Memory B cell (primary cell): ENCODE data around the gene FRMPD2.

Experiments
- ATAC-seq: fragments of 150-1000 bp; cut with Tn5 transposase; 2 replicates; pipeline ENCODE4 v1.10.0; 2021; ENCODE audit warnings: low read depth, mild to moderate bottlenecking, moderate library complexity
- DNase-seq, 2 donors: peaks; one replicate each; pipeline ENCODE4 v3.0.0; 2022; ENCODE audit warnings: low spot score in 2 of 2
- H3K27ac Mint-ChIP-seq: one replicate; pipeline ENCODE4 v1.8.0; 2022; ENCODE audit warnings: mild to moderate bottlenecking, moderate library complexity, mixed read lengths
- H3K27me3 Mint-ChIP-seq: one replicate; pipeline ENCODE4 v1.8.0; 2022; ENCODE audit warnings: mixed read lengths
- H3K36me3 Mint-ChIP-seq: one replicate; pipeline ENCODE4 v1.8.0; 2022; ENCODE audit warnings: mild to moderate bottlenecking, mixed read lengths
- H3K4me1 Mint-ChIP-seq: one replicate; pipeline ENCODE4 v1.8.0; 2022; ENCODE audit warnings: mixed read lengths
- H3K4me3 Mint-ChIP-seq: one replicate; pipeline ENCODE4 v1.8.0; 2022; ENCODE audit warnings: mild to moderate bottlenecking, moderate library complexity, mixed read lengths
- H3K9me3 Mint-ChIP-seq: one replicate; pipeline ENCODE4 v1.8.0; 2022; ENCODE audit warnings: mixed read lengths

The FRMPD2 gene, protein sequence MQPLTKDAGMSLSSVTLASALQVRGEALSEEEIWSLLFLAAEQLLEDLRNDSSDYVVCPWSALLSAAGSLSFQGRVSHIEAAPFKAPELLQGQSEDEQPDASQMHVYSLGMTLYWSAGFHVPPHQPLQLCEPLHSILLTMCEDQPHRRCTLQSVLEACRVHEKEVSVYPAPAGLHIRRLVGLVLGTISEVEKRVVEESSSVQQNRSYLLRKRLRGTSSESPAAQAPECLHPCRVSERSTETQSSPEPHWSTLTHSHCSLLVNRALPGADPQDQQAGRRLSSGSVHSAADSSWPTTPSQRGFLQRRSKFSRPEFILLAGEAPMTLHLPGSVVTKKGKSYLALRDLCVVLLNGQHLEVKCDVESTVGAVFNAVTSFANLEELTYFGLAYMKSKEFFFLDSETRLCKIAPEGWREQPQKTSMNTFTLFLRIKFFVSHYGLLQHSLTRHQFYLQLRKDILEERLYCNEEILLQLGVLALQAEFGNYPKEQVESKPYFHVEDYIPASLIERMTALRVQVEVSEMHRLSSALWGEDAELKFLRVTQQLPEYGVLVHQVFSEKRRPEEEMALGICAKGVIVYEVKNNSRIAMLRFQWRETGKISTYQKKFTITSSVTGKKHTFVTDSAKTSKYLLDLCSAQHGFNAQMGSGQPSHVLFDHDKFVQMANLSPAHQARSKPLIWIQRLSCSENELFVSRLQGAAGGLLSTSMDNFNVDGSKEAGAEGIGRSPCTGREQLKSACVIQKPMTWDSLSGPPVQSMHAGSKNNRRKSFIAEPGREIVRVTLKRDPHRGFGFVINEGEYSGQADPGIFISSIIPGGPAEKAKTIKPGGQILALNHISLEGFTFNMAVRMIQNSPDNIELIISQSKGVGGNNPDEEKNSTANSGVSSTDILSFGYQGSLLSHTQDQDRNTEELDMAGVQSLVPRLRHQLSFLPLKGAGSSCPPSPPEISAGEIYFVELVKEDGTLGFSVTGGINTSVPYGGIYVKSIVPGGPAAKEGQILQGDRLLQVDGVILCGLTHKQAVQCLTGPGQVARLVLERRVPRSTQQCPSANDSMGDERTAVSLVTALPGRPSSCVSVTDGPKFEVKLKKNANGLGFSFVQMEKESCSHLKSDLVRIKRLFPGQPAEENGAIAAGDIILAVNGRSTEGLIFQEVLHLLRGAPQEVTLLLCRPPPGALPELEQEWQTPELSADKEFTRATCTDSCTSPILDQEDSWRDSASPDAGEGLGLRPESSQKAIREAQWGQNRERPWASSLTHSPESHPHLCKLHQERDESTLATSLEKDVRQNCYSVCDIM (N-terminal part only)

DNA sequence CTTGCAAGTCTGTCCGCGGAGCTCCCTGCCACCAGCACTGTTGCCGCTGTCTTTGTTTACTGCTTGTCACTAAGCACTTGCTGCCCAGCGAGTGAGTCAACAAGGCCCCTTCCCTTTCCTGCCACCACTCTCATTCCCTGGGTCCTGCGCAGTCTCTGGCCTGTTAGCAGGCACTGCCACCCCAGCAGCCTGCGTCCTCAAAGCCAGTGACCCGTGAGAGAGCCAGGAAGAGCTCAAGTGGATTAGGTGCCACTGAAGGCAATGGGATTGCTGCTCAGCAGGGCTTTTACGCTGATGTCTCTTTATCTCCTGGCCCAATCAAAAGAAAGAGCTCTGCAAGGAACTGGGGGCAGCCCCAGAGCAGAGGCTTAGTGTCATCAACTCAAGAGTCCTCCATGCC is at the start of gene FRMPD2:
TSS of gene FRMPD2 (minus strand) at position 61 of the 400 bp plus-strand sequence. CDS start 129 bp downstream, outside the sequence.
- Mint-ChIP-seq H3K36me3 (no peaks in the 10 kb centered on the region), H3K27ac (no peak within 1 kb of the TSS), H3K4me3 (no peak within 1 kb of the TSS)

DNA sequence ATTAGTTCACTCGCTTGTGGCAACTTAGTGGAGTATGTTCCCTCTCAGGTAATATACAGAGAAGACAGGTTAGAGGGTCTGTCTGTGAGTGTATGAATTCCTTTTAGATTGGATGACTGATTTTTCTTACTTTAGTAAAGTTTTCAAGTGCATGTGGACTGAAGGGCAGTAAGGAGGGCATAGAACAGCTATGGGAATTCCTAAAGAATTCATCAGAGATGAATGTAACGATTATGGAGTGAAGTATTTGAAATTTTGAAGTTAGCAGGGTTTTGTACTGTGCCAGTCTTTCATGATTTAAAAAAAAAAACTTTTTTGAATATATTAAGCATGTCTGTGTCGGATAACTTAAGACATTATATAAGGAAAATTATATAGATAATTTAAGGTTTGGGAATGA is 47.5 kb upstream of the FRMPD2 start:
- H3K27ac Mint-ChIP-seq, result no peak overlapping the region
- H3K4me1 Mint-ChIP-seq, result peaks cover 26% of the 10 kb centered on the region
- no peaks in the 10 kb centered on the region for H3K9me3 Mint-ChIP-seq
- peaks cover 6% of the 10 kb centered on the region for H3K36me3 Mint-ChIP-seq
- no peak overlapping the region for H3K4me3 Mint-ChIP-seq
- ATAC-seq, result no peak
- no peak for DNase-seq
- no peaks in the 10 kb centered on the region for H3K27me3 Mint-ChIP-seq

More for the DNA sequence above, at the start of gene FRMPD2:
- Mint-ChIP-seq H3K9me3 (no peaks in the 10 kb centered on the region), H3K27me3 (no peaks in the 10 kb centered on the region), H3K4me1 (peaks cover 3% of the 10 kb centered on the region)
- ATAC-seq, result no peak
- DNase-seq, result no peak

- ATAC-seq (no peak), DNase-seq (no peak)
- Mint-ChIP-seq H3K4me3 (no peak overlapping the region), H3K27ac (no peak overlapping the region), H3K9me3 (no peaks in the 10 kb centered on the region), H3K27me3 (no peaks in the 10 kb centered on the region), H3K4me1 (peaks cover 8% of the 10 kb centered on the region), H3K36me3 (peaks cover 2% of the 10 kb centered on the region)
Observed at GRCh38 chr10:48317321-48317990, 43.0 kb upstream of the FRMPD2 start.

GRCh38 chr10:48316236-48316635 is 41.7 kb upstream of the FRMPD2 start:
- H3K4me3 Mint-ChIP-seq, result no peak overlapping the region
- H3K27me3 Mint-ChIP-seq, result no peaks in the 10 kb centered on the region
- H3K4me1 Mint-ChIP-seq, result no peaks in the 10 kb centered on the region
- H3K9me3 Mint-ChIP-seq, result no peaks in the 10 kb centered on the region
- no peaks in the 10 kb centered on the region for H3K36me3 Mint-ChIP-seq
- no peak overlapping the region for H3K27ac Mint-ChIP-seq
- ATAC-seq, result no peak
- DNase-seq, result no peak

- Mint-ChIP-seq H3K9me3 (no peaks in the 10 kb centered on the region), H3K27me3 (no peaks in the 10 kb centered on the region), H3K4me1 (peaks cover 6% of the 10 kb centered on the region), H3K36me3 (no peaks in the 10 kb centered on the region), H3K4me3 (no peak overlapping the region), H3K27ac (no peak overlapping the region)
- ATAC-seq (no peak), DNase-seq (no peak)
Observed at GRCh38 chr10:48314107-48314506, 39.6 kb upstream of the FRMPD2 start.

DNA sequence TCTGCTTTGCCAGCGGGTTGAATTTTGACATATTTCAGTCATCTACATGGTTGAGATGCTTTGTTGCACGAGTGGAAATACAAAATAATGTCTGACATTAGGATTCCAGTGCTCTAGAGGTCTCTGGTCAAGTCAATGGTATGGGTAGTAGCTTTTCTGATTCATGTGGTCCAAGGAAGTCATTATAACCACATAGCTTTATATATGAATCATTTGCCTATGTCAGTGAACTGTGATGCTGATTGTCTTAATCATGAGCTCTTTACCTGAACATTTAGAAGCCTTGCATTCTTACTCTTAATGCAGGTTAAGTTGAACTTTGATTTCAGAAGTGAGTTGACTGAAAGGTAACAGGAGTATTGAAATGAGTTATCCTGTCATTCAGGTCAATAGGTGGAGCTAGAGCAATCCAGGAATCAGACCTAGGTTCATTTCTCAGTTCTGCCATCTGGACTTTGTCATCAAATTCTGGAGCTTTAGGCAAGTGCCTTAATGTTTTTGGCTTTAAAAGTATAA is 35.3 kb upstream of the FRMPD2 start:
- no peak overlapping the region for H3K27ac Mint-ChIP-seq
- H3K36me3 Mint-ChIP-seq, result no peaks in the 10 kb centered on the region
- H3K4me3 Mint-ChIP-seq, result no peak overlapping the region
- H3K4me1 Mint-ChIP-seq, result peaks cover 14% of the 10 kb centered on the region
- H3K27me3 Mint-ChIP-seq, result no peaks in the 10 kb centered on the region
- ATAC-seq, result no peak
- no peak for DNase-seq
- H3K9me3 Mint-ChIP-seq, result no peaks in the 10 kb centered on the region

- ATAC-seq, result no peak
- no peaks in the 10 kb centered on the region for H3K27me3 Mint-ChIP-seq
- H3K4me1 Mint-ChIP-seq, result peaks cover 17% of the 10 kb centered on the region
- DNase-seq, result no peak
- no peaks in the 10 kb centered on the region for H3K9me3 Mint-ChIP-seq
- peak overlapping the region; percentile 83 for H3K27ac Mint-ChIP-seq
- no peaks in the 10 kb centered on the region for H3K36me3 Mint-ChIP-seq
- peak overlapping the region; percentile 84 for H3K4me3 Mint-ChIP-seq
Observed at GRCh38 chr10:48307711-48308018, 33.2 kb upstream of the FRMPD2 start.

GRCh38 chr10:48306870-48307710 is 32.6 kb upstream of the FRMPD2 start:
- H3K4me1 Mint-ChIP-seq, result peaks cover 17% of the 10 kb centered on the region
- peak; percentile 54 for ATAC-seq
- no peaks in the 10 kb centered on the region for H3K27me3 Mint-ChIP-seq

GRCh38 chr10:48306265-48306869 is 31.9 kb upstream of the FRMPD2 start, which contains the start of gene MAPK8:
Gene MAPK8, plus strand, starts transcription at chr10:48306677. Its CDS starts 94,984 bp downstream, at chr10:48401661.
- Mint-ChIP-seq H3K27me3 (no peaks in the 10 kb centered on the region), H3K4me1 (peaks cover 17% of the 10 kb centered on the region), H3K9me3 (no peaks in the 10 kb centered on the region), H3K4me3 (peak within 1 kb of the TSS; percentile 84), H3K27ac (peak within 1 kb of the TSS; percentile 83), H3K36me3 (no peaks in the 10 kb centered on the region)
- ATAC-seq, result peak; percentile 82
- peak; percentile 91 to 95 for DNase-seq

More at GRCh38 chr10:48306870-48307710, 32.6 kb upstream of the FRMPD2 start:
- peak overlapping the region; percentile 83 for H3K27ac Mint-ChIP-seq
- no peak for DNase-seq
- no peaks in the 10 kb centered on the region for H3K36me3 Mint-ChIP-seq
- H3K9me3 Mint-ChIP-seq, result no peaks in the 10 kb centered on the region
- peak overlapping the region; percentile 84 for H3K4me3 Mint-ChIP-seq

GRCh38 chr10:48305905-48306264 is 31.4 kb upstream of the FRMPD2 start:
- H3K27me3 Mint-ChIP-seq, result no peaks in the 10 kb centered on the region
- no peak for DNase-seq
- no peaks in the 10 kb centered on the region for H3K36me3 Mint-ChIP-seq
- H3K4me1 Mint-ChIP-seq, result peaks cover 17% of the 10 kb centered on the region
- ATAC-seq, result no peak
- peak overlapping the region; percentile 84 for H3K4me3 Mint-ChIP-seq
- H3K27ac Mint-ChIP-seq, result peak overlapping the region; percentile 83
- no peaks in the 10 kb centered on the region for H3K9me3 Mint-ChIP-seq

DNA sequence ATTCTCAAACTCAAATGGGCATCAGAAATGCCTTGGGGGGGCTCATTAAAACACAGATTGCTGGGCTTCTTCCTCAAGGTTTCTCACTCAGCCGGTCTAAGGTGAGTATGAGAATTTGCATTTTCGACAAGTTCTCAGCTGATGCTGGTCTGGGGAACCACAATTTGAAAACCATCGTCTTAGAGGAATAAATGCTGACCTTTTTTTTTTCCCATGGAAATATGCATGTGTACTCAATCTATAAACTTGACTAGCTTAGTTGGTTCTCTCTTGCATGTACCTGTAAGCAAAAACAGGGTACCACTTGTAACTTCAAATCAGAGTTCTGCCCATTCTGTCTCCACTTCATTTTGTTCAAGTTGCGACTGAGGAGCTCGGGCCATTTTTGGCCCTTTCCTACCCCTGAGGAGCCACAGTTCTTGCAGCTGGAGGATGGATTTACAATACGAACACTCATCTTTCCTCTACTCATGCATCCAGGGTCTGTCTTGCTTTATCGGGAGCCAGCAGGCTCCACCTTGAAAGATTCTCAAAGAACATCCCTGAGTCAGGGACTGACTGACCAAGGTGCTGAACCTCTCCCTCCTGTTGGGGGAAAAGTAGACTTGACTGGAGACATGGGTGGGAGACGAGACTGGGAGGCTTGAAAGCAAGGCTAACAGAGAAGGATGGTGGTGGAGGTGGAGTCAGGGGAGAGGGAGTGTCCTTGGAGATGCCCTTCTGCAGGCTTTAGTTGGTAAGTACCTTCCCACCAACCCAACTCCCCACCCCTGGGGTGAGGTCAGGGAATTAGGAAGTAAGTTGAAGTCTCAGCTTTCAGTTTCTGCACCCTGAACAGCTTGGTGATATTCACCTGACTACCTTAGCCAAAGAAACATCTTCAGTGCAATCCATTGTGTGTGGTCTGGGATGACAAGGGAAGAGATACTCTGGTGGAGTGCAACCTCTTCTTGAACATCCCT is 28.3 kb upstream of the FRMPD2 start:
- Mint-ChIP-seq H3K4me3 (no peak overlapping the region), H3K4me1 (peaks cover 9% of the 10 kb centered on the region), H3K36me3 (no peaks in the 10 kb centered on the region), H3K9me3 (no peaks in the 10 kb centered on the region), H3K27ac (no peak overlapping the region), H3K27me3 (no peaks in the 10 kb centered on the region)
- DNase-seq, result no peak
- ATAC-seq, result no peak
